GM19193 (cell line): ENCODE measurements around the gene PIP4K2C.

Source experiments
- POLR2A ChIP-seq: IDR thresholded peaks from 4 replicates; pipeline ENCODE4 v1.6.1; 2011; ENCODE audit not compliant: insufficient read depth, insufficient read length; ENCODE audit errors: extremely low read depth

Gene PIP4K2C

DNA sequence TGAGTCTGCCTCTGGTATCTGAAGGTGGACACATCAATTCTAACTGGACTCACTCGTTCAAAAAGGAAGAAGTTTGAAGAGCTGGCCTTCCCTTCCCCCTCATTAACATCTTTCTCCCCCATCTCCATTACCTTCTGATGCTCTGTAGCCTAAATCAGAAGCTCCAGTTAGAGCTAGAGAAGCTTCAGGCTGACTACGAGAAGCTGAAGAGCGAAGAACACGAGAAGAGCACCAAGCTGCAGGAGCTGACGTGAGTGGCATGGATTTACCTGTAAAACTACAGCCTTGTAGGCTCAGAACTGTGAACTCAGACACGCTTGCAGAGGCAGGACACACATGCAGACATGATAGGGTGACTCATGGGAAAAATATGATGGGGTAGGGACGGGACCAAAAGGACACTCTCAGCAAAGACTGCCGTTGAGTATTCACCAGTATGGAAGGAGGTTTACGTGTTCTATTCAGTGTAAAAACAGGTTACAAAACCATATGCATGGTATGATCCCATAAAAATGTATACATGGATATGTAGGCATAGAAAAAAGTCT is 14.3 kb upstream of the PIP4K2C start:
- TF ChIP-seq POLR2A, result no peak

DNA sequence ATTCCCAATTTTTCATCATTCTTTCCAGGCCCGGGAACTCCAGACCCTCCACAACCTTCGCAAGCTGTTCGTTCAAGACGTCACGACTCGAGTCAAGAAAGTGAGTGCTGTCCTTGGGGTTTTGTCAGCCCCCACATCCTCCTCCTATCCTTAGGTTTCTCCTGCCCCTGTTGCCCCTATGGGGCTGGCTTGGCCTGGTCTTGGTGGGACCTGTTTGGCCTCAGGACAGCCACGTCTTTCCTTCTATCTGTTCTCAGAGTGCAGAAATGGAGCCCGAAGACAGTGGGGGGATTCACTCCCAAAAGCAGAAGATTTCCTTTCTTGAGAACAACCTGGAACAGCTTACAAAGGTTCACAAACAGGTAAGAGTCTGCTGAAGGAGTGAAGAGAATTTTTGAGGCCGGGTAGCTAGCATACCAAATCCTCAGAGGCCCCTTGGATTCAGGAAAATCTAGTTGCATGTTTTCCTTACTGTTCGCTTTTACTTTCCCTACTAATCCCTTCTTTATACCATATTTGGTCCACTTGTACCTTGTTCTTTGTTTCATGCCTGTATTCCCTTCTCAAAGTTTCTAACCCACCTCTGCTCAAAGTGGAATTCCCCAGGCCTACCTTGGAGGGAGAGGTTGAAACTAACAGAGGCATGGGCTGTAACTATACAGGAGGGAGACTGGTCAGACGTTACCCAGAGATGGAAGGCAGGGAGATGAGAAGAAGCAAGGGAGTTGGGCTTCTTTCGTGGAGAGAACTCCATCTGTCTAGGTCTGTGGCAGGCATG is 12.8 kb upstream of the PIP4K2C start:
- no peak for TF ChIP-seq POLR2A

DNA sequence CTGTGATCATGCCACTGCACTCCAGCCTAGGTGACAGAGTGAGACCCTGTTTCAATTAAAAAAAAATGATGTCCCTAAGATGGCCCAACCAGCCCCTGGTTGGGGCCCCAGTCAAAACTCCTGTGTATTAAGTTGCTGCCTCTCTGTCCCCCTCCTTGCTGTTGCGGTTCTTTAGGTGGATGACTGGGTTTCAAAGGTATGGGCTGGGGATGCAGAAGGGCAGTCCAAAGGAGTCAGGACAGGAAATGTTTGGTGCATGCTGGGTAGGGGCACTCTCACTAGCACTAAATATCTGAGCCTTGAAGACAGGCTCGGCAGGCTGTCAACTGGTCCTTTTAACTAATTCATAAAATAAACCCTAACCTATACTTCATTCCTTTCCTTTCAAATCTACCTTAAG is 12.0 kb upstream of the PIP4K2C start:
- TF ChIP-seq POLR2A, result no peak

DNA sequence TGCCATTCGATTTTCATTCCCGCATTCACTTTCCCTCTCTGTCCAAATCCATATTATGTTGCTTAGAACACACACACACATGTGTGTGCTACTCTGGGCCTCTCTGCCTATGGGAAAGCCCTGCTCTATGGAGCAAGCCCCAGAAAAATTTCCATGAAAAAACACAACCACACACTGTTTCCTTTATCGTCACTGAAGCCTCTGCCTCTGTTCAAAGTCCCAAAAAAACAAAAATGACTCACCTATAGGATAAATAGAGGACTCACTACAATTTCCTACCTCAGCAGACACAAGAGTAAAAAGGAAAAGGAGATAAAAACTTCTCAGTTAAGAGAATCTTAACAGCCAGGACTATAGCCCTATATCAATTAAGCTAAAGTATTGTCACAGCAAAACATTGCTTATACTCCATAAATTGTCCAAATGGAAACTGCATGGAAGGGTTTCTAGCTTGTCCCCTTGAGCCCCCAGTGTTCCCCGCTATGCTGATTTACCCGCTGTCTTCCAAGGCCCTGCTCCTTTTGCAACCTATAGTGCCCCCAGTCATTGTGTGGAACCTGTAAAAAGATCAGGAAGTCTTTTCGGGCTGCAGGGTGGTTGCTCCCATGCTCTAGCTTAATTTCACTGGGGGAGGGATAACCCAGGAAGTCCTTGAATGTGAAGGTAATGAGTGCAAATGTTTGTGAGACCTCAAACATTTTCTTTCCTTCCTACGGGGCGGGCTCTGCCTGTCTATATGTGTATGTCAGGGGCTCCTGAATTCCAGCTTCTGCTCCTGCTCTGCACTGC is 11.1 kb upstream of the PIP4K2C start:
- TF ChIP-seq POLR2A, result no peak

DNA sequence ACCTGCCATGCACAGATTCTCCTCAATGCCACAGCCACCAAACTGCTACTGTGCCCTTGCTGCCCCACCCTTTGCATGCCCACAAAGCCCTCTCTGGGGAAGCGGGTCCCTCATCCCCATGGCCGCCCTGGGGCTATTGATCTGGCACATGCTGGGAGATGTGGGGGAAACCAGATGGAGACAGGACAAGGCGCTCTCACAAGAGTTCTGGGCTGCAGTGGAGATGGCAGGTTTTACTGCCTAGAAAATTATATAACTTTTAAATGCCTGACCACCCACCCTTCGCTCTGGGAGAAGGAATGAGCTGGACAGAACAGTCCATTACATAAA is 10.6 kb upstream of the PIP4K2C start:
- no peak for TF ChIP-seq POLR2A

DNA sequence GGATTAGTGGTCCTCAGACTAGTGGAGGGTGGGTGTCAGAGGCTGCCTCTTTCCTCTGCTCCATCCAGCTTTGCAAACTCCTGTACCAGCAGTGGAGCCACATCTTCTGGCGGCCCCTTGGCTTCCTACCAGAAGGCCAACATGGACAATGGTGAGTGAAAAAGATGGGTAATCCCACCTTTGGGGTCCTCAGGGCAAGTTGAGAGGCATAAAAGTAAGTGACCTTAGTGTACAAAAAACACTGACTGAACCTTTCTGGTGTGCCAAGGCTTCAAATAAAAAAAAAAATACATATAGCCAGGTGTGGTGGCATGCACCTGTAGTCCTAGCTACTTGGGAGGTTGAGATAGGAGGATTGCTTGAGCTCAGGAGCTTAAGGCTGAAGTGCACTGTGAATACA is 9.2 kb upstream of the PIP4K2C start:
- TF ChIP-seq POLR2A, result no peak

DNA sequence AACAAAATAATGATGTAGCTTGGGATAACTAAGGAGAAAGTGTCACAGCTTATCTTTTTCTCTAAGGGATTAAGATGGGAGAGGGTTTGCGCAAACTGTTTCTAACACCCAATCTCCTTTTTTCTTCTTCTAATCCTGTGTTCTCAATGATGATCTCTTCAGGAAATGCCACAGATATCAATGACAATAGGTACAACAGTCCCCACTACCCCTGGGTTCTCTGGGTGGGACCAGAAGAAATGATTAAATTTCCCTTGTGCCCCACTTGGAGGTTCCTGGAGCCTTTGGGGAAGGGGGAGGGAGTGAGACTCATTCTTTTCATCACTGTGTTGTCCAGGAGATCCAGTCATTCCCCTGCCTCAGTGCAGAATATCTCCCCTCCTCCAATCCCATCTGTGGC is 8.6 kb upstream of the PIP4K2C start:
- TF ChIP-seq POLR2A, result no peak

DNA sequence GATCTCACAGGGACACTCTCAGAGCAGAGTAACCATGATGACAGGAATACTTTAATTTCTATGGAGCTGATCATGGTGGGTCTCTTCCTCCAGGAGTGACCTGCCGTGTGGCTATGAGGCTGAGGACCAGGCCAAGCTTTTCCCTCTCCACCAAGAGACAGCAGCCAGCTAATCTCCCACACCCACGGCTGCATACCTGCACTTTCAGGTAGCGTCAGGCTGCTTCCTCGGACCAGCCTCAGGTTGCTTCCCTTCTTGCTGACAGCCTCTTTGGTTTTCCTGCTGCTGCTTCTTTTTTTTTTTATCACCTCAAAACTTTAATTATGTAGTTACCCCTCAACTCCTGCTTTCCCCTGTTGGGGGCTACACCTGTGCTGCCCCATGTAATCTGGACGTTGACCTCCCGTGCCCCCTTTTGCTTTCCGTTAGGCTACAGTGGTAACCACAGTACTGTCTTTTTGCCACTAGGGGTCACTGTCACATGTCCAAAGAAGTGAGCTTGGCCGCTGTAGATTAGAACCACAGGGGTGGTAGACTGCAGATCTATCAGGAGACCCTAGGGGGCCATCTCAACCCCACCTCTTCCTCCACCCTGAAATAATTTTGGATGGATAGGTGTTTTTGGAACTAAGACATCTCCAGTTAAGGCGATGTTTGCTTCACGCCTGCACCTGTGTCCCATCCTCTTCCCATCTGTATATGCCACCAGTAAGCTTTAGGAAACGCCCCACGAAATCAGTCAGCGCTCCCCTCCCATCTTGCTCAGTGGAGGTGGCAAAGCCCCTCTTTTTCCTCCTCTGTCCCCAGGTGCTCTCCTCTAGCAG is 7.8 kb upstream of the PIP4K2C start:
- TF ChIP-seq POLR2A, result no peak

DNA sequence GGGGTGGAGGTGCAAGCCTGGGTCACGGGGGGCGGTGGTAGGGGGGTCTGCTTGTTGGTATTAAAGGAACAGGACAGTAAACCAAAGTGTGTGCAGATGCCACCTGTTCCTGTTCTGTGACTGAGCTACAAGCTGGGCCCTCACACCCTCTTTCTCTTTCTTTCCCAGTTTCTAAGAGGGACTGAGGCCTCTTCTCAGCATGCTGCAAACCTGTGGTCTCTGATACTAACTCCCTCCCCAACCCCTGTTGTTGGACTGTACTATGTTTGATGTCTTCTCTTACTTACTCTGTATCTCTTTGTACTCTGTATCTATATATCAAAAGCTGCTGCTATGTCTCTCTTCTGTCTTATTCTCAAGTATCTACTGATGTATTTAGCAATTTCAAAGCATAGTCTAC is 6.9 kb upstream of the PIP4K2C start:
- TF ChIP-seq POLR2A, result no peak

DNA sequence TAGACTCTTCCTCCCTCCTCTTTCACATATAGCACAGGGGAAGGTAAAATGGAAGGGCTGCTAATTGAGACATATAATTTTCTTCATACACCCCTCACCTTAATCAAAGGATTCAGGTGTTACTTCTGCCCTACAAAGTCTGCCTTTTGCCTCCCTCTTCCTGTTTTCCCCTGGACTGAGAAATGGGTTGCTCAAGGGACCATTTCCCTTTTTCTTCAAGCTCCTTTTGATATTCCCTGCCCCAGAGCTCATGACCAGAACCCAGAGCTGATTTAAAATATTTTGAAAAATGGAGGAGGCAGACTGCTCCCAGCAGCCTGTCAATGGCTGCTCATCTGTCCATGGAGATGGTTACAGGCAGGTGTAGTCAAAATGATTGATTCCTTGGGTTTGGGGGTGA is 6.3 kb upstream of the PIP4K2C start:
- no peak for TF ChIP-seq POLR2A

DNA sequence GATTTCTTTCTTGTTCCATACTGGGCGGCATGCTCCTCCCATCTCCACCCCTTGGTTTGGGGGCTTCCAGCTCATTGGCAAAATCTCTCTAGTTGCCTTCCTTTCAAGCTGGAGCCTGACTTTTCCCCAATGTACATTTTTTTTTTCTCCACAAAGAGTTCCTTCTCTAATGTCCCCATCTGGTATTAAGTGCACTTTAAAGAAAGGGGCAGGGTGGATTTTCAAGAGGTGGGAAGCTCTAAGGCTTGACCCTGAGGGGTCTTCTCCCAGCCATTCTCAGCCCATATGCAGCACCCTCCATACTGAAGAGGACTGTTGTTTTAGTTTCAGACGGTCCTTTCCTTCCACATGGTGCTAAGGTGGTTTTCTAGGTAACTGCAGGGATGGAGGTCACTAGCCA is 5.8 kb upstream of the PIP4K2C start:
- TF ChIP-seq POLR2A, result no peak

DNA sequence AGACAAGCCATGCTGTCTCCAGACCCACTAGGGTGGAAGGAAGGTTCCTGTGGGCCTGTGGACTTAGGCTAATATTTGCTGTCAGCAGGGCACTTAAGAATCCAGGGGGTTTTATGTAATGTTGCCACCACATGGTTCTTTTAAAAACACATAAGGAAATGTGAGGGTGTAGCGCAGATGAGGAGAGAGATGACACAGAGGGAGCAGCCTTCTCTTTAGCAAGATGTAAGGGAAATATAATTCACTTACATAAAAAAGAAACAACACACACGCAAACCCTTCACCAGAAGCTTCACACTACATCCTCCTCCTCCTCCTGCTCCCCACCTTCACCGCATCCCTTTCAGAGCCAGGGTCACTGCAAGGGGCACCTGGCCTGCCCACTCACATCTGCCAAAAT is 4.9 kb upstream of the PIP4K2C start:
- no peak for TF ChIP-seq POLR2A

DNA sequence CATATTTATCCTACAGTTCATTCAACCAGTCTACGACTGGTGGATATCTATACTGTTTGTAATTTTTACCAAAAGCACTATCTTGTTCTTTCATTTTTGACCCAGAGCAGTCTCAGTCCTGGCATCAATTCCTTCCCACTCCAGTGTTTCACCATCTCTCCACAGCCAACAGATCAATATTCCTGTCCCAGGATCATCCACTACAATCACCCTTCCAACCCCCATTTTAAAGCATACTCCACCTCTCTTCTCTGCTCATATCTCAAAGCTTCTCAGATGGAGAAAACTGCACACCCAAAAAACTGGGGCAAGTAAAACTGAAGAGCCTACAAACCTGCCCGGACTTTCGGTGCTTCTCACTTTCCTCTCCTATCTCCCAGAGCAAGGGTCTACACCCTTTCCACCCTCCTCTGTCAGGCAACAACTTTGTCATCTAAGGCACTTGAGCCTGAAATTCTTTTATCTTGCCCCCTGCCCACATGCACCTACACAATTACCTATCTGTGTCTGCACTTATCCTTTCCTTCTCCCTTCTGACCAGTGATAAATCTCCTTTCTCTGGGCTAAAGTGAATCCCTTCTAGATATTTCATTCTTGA is 4.1 kb upstream of the PIP4K2C start:
- no peak for TF ChIP-seq POLR2A

DNA sequence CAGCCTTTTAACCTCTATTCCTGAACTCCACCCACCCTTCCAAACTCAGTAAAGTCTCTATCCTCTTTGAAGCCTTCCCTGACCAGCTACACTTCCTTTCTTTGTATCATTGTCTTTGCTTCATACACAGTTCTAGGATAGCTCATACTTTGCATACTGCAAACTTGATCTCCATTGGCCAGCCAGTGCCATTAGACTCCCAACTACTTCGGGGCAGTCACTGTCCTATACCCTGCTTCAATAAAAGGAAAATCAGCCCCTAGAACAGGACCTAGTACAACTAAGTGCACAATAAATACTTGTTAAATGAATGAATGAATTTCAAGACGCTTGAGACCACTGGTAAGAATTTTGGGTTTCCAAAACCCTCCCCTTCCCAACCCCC is 521 bp upstream of the PIP4K2C start:
- TF ChIP-seq POLR2A, result no peak

DNA sequence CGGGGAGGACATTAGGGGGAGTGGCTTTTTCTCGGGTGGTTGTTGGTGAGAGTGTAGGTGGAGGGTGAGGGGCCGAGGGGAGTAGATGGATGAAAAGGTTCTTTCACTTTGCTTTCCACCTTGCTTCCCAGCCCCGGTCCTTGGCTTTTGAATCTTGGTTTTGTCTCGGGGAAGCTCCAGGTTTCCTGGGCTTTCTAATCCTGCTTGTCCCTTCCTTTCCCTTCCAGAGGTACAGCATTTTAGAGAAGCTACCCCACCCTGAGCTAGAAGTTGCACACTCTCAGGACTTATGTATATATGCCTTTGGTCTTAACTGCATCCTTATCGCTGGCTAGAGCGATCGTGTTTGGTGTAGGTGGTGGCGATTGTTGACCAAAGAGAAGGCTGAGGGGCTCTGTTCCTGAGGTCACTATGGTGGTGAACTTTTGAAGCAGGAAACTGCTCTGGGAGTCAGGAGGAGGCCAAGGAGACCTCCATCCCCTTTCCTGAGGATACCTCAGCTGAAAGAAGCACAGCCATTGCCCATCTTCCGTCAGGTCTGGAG is 862 bp downstream of the PIP4K2C start:
- TF ChIP-seq POLR2A, result no peak
